GM19372 (cell line): ENCODE data around the gene WDR64.
A peak's percentile ranks its signal among the peaks of the same experiment; 100 is the strongest.

Experiments
- ATAC-seq: cut with Tn5 transposase; IDR thresholded peaks from one replicate; pipeline ENCODE4 v1.9.1; 2021; ENCODE audit warnings: mild to moderate bottlenecking, low read depth, moderate library complexity; ENCODE audit not compliant: unreplicated experiment

Gene WDR64

DNA sequence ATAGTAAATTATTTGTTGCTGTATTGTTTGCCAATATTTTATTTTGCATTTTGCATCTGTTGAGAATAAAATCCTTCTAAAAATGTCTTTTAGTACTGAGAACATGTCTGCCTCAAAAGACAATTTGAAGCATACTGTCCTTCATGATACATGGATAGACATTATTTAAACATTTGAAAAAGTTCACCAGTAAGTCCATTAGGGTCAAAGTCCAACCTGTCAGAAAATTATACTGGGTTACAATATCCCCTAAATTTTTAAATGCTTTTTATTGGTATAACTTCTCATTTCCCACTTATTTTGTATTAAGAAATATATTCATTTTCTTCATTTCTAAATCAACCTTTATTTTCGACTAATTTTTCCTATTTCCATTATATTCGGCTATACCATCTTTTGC is 21.2 kb upstream of the WDR64 start:
- ATAC-seq, result no peak

DNA sequence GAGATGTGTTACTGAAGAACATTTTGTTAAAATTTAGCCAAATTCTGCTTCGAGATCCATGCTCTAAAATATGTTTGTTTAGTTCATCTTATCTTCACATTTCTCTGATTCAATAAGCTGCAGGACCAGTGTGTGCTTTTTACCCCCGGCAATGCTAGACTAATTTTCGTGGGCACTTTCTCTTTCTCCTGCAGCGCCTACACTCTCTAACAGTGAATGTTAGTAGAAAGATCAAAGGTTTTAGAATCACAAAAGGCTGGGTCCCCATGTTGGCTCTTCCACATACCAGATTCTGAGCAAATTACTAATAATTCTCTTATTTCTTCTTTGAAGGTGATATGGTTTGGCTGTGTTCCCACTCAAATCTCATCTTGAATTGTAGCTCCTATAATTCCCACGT is 20.4 kb upstream of the WDR64 start:
- no peak for ATAC-seq

DNA sequence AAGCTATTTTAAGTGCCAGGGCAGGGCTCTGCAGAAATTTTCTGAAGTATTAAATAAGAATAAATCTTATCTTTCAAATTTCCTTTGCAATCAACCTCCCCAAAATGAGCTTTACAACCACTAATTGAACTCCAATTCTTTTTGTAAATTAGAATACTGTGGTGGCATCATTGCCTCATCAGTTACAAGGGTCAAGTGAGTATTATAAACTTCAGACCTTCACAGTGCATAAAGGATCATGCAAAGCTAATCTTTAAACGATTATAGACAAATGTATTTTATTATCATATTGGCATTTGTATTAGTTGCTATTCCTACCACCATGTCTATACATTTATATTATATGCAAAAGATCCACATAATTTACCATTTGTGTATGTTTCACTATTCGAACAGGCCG is 19.1 kb upstream of the WDR64 start:
- ATAC-seq, result no peak

DNA sequence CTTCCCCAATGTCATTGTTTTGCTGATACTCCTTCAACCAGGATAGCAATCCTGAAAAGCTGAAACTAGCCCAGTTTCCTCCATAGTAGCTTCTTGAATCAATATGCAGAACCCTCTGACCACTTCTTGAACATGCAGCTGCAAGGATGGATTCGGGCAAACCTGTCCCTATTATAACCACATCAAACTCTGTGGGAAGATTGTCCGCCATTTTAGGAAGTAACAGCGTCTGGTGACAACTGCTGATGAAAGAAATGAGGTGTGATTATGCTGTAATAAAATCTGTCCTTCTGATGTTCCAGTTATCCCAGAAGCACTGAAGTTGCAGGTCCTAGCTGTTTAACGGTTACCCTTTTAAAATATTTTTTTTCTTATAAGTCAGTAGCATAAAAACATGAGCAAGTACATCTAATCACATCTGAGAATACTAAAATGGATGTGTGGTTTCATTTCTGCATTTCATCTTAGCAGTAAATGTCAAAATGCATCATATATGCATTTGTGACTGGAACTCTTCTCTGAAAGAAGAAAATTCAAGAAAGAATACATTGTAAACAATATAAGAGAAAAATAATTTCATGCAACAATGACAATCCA is 16.4 kb upstream of the WDR64 start:
- ATAC-seq, result no peak

DNA sequence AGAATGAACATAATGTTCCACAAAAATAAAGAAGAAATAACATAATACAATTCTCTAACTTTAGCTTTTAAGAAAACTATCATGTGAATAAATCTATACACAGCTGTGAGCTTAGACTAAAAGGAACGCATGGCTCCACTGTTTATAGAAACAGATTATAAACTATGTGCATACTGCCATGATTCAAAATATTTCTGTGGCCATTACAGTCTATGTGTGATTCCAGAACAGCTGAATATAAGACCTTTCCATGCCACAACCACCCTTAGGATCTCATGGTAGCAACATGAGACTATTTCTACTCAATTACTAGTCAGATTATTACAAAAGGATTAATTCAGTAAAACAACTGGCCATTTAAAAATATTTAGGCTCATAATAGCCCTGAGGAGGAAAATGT is 15.8 kb upstream of the WDR64 start:
- ATAC-seq, result no peak

DNA sequence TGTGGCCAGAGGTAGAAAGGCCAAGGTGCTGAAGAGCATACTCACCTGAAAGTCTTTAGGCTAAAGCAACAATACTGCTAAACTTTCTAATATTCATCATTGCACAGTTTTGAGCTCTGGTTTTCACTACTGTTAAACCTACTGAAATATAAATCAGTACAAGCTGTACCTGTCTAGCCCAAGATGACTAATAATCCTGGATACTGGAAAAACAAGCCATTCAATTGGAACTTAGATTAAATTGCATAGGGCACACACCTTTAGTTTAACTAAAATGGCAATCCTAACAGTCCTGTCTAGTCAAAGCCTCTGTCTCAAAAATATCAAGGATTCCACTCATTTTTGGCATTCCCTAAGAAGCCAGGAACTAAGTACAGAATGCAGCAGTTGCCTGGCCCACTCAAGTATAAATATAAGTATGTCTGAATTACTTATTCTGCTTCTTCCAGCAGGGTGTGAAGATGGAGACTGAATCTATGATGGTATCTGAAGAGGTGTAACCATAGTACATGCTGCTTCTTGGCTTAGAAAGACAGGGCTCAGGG is 15.0 kb upstream of the WDR64 start:
- ATAC-seq, result no peak

DNA sequence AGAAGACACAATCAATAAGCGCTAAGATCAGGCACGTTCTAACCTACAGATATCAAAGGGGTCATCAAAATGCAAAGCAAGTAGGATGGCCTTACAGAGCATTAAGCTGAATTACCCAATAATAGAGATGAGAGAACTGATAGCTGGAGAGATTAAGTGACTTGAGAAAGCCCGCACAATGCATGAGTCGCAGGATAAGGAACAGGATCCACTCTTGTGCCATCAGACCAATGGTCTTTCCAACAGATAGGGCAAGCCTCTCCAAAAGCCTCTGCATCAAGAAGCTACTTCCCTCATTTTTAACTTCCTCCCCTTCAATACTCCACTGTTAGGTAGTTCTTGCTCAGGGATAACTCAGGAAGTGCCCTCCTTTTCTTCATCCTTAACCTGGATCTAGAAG is 14.5 kb upstream of the WDR64 start:
- no peak for ATAC-seq

DNA sequence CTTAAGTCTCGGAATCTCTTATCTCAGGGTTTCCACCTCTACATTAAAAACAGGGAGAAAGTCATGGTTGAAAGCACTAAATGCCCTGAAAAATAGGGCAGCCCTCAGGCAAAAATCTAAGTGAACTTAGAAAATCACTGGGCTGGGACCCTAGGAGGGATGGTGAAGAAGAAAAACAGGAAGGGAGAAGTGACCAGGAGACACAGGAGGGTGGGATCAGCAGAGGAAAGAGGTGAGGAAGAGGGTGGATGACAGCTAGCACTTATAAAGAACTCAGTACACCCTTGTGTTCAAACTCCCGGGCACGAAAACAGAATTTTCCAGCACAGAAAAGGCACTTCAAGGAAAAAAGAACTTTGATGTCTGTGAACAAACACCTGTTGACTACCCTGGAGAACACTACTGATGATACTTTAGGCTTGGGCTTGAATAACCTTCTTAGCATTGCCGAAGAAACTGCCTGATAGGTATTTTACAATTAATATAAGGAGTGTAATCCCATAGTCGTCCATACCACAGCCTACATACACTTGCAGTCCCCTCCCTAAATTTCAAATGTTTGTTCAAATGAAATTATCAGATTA is 13.9 kb upstream of the WDR64 start:
- ATAC-seq, result no peak

DNA sequence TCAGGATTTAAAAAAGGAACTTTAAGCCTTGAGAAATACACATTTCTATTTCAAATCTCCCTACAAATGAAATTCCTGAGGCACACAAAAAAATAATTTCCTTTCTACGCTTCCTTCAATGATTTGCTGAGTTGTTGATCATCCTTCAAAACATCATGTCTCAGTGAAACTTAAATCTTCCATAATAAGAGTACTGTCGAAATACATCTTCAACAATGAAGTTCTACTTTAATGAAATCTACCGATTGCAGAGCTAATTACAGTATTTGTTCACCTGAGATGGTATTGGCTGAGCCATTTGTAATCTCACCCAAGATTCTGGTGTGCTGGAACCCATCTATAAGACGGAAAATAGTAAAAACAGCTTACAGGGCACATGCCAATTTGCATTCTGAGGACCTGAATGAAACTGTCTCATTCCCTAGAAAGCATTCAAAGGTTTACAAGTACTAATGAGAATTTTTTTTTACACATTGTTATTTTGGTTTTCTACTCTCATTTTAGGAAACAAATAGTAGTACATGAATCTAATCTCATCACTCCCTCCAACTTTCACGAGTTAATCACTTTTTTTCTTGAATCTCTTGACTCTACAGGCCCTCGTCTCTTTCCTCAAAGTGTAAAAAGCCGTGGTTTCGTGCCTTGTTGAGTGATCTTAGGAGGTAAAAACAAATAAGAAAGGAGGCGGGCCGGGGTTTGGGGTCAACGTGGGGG is 13.0 kb upstream of the WDR64 start:
- ATAC-seq, result no peak

DNA sequence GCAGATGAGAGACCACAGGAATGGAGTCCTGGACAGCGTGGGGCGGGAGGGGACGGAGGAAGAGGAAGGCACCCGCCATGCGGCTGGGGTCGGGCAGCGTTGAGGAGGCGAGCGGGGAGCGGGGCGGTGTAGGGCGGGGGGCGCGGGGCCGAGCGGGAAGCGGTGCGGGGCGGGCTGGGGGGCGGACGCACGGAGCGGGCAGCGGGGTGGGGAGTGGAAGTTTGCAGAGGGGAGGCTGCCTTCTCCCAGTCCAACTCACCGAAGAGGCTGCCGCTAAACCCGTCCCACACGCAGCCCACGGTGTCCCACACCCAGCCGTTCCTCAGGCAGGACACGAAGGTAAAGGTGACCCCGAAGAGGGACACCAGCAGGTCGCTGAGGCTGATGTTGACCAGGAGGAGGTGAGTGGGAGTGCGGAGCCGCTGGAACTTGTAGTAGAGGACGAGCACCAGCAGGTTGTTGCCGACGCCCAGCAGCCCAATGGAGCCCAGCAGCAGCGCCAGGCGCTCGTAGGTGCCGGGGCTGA is 12.4 kb upstream of the WDR64 start:
- ATAC-seq, result peak; percentile 47

DNA sequence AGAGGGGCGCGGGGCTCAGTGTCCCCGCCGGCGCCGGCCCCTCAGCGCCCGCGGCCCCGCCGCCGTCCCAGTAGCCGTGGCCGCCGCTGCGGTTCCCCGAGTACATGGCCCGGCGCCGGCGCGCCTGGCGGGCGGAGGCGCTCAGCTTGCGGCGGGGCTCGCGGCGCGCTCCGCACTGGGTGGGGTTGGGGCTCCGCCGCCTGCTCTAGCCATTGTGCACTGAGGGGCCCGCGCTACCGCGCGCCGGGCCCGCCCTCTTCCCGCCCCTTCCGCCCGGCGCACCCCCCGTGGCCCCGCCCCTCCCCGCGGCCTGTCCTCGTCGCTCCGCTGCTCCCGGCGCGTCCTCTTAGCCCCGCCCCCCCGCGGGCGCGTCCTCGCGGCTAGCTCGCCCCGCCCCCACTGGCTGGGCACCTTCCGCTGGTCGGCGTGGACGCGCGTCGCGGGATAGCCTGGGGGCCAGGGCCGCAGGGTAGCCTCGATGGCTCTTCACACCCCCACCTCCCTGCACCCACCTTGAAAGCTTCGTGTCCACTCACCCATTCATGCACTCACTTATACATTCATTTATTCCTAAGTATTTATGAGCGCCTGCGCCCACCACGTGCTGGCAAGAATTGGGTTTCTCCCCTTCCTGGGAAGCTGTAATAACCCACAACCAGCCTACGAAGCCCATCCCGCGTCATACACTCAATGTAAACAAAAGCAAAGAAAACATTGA is 11.8 kb upstream of the WDR64 start, which contains the start of the genes CHML and OPN3:
TSS of gene CHML (minus strand) at position 221 of the 718 bp plus-strand sequence. CDS start 4,603 bp downstream, outside the sequence.
TSS of gene OPN3 (minus strand) at position 221 of the 718 bp plus-strand sequence. CDS start at position 106, 115 bp downstream.
- ATAC-seq, result peak; percentile 87

DNA sequence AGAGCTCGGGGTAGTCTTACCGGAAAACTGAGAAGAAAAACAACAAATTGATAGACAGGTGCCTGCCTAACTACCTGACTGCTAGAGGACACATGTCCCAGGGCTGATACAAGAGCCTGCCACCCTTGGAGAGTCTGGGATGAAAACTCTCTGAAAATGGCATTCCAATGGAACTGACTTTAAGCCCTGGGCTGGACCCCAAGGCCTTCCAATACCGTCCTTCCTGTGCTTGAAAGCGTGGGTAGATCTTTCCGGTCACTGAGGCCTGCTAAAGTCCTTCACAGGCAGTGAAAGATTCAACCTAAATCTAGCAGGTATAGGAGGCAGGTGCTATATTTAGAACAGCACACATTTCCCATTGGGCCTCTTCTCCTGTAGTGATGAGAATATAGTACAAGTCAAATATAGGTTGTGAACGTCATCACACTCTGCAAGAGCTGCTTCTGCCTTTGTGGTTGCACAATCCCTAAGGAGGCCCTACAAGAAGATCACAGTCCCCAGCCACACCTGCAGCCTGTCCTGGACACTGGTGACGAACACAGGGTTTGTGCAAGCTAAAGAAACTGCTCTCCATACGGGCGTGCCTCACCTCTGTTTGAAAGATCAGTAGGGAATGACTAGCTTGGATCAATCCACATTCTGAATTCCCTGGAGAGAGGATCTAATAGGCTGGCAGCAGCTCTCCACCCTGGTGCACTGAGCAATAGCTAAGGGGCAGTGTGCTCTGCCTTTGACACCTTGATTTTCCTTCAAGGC is 11.0 kb upstream of the WDR64 start:
- no peak for ATAC-seq

DNA sequence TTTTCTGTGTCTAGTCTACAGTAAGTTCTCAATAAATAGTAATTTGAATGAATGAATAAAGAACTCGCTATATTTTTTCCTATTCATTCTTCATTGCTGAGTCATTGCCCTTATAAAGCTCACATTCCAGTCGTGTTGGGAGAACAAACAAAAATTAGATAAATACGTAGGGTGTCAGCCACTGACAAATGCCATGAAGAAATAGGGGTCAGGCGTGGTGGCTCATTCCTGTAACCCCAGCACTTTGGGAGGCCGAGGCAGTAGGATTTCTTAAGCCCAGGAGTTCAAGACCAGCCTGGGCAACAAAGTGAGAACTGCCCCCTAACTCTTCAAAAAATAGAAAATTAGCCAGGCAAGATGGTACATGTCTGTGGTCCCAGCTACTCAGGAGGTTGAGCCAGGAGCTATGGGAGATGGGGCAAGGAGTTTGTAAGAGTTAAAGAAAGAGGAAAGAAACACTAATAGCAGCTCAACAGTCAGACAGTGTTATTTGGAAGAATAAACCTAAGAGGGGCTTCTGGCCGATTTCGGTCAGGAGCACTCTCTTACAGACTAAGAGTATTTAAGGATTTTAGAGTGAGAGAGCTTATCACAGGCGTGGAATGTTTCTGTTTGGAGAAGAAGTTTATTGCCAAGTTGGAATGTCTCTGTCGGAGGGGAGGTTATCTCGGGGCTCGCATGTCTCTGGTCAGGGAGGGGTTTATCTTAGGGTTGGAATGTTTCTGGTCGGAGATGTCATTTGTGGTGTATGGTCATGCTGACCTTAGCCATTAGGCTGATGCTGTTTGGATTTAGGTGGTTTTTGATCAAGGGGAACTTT is 10.1 kb upstream of the WDR64 start:
- ATAC-seq, result no peak

DNA sequence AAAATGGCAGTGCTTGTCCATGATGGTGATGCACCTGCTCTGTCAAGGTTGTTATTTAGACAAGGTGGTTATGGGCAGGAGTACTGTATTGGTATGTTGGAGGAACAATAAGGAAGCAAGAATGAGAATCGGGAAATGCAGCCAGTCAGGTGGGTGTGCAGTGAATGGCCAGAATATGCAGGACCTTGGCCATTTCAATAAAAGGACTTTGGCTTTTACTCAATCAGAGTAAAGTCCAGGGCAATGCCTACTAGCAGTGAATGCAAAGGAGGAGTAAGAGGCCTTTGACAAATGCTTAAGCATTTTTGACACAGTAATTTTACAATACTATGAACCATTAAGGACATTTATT is 9.5 kb upstream of the WDR64 start:
- ATAC-seq, result no peak

DNA sequence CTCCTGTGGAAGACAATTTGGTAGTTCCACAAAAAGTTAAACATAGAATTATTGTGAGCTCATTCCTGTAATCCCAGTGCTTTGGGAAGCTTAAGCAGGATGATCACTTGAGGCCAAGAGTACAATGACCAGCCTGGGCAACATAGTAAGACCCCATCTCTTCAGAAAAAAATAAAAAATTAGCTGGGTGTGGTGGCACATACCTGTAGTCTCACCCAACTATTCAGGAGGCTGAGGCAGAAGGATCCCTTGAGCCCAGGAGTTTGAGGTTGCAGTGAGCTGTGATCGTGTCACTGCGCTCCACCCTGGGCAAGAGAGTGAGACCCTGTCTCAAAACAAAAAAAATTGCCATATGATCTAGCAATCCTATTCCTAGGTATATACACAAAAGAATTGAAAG is 7.8 kb upstream of the WDR64 start:
- ATAC-seq, result no peak

DNA sequence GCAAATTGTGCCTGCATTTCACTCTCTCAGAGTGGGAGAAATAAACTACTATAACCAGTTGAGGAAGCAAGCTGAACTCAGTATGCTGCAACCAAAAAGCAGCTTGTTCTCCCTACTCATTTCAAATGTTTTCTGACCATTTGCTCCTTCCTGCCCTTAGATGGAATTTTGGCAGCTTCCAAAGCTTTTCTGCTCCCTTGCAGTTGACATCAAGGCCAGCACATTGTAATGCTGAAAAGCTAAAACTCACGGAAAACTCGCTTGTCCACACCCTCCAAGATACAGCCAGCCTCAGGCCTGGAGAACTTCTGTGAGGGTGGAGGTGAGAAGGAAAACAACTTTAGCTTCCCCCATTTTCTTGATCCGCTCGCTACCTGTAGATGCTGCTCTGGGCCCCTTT is 6.9 kb upstream of the WDR64 start:
- ATAC-seq, result no peak

DNA sequence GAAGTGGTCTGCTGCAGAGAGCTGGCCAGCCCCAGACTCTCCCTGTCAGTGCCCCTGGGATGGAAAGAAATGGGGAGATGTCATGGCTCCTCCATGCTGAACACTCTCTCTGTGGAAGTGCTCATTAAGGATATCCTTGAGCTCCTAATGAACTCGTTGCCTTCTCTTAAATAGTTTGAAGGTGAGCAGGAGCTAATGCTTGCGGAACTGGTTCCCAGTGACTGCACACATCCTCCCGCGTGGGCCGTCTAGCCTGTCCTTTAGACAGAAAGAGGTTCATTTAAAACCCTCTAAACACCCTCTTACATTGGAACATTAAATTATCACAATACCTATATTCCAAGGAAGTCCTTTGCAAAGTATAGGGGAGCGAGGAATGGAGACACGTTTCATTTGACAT is 5.9 kb upstream of the WDR64 start:
- ATAC-seq, result no peak

DNA sequence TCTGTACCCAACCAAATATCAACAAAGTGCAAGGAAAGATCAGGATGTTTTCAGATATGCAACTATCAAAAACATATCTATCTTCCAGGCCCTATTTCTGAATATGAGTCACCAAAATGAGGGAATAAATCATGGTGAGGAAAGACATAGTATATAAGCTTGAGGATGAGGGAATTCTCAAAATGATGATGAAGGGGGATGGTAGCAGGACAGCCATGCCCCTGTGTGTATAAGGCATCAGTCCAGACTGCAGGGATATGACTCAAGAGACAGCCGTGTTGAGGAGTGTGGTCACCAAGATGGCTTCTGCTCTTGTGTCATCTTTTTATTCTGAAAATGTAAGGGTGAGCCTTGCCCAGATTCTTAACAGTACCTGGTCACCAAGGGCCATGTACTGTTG is 4.4 kb upstream of the WDR64 start:
- no peak for ATAC-seq

DNA sequence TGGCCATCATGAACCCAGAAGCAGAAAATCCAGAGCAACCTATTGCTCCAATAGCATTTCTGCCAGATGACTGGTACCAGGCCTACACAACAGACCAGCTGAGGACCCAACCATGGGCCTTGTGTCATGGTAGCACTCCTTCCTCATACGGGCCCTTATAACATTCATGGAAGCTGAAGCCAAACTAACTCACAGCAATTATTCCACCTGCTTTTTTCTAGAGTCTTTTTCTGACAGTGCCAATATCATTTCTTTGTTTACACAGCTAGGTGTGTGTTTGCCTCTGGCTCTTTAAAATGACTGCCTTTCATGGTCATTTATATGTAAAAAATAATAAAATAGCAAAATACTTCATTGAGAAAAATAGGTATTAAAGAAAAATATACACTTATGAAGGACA is 3.9 kb upstream of the WDR64 start:
- no peak for ATAC-seq
